Measurements from ENCODE around the gene KDM4B. TPM values are rescaled to one million over a fixed set of nuclear protein-coding genes. Genes with fewer than 3 reads are reported as not detected.

The KDM4B gene
- total and polyA plus RNA-seq, 12 donors = 12.4 to 35.8 (median 30.3) TPM

DNA sequence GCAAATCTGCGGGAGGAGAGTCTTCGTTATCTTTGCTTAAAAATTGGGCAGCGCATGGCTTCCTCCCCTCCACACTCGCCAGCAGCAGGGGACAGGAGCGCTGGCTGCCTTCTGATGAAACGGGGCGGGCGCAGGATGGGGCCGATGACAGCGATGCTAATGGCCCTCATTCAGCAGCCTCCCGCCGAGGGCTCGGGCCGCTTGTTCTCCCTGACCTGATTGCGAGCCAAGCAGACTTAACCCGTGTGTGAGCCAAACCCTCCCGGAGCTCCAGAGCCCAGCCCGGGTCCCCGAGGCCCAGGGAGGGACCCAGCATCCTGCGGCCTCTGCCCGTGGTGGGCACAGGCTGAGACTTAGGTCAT, 90.3 kb downstream of the KDM4B start:
- Histone ChIP-seq H3K4me1 (peaks cover 0 to 28% (median 18%) of the 10 kb centered on the region in 9 donors), H3K4me3 (no peak overlapping the region), H3K9me3 (peaks cover 0 to 15% (median 4%) of the 10 kb centered on the region in 11 donors), H3K27me3 (no peaks in the 10 kb centered on the region), H3K36me3 (peaks cover 0 to 67% (median 20%) of the 10 kb centered on the region in 9 donors), H3K27ac (no peak overlapping the region)
- intact Hi-C loops (cut with DNase I) = loop anchor here in 4 of 10 donors (10.0 kb wide), 3 partner anchors 76 to 96 kb away; no protein-coding TSS in a partner anchor
- ATAC-seq (peak in 3 of 8 donors; percentile 3 to 20 (median 12)), DNase-seq (no peak)
- TF ChIP-seq, protein P1, sequence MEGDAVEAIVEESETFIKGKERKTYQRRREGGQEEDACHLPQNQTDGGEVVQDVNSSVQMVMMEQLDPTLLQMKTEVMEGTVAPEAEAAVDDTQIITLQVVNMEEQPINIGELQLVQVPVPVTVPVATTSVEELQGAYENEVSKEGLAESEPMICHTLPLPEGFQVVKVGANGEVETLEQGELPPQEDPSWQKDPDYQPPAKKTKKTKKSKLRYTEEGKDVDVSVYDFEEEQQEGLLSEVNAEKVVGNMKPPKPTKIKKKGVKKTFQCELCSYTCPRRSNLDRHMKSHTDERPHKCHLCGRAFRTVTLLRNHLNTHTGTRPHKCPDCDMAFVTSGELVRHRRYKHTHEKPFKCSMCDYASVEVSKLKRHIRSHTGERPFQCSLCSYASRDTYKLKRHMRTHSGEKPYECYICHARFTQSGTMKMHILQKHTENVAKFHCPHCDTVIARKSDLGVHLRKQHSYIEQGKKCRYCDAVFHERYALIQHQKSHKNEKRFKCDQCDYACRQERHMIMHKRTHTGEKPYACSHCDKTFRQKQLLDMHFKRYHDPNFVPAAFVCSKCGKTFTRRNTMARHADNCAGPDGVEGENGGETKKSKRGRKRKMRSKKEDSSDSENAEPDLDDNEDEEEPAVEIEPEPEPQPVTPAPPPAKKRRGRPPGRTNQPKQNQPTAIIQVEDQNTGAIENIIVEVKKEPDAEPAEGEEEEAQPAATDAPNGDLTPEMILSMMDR (IDR thresholded peaks at IDR 0.05) = no peak
- WGBS, 2 donors = 56 to 59% methylated on average over 21 of the region's 21 CpGs

- TF ChIP-seq, protein P1 (IDR thresholded peaks at IDR 0.05) = no peak
- Histone ChIP-seq H3K4me3 (no peak overlapping the region), H3K27ac (no peak overlapping the region), H3K9me3 (peaks cover 0 to 15% (median 4%) of the 10 kb centered on the region in 11 donors), H3K36me3 (peaks cover 0 to 64% (median 20%) of the 10 kb centered on the region in 9 donors), H3K27me3 (no peaks in the 10 kb centered on the region), H3K4me1 (peaks cover 0 to 22% (median 12%) of the 10 kb centered on the region in 9 donors)
- 92 to 95% methylated on average over 12 of the region's 12 CpGs for WGBS, 2 donors
- intact Hi-C loops (cut with DNase I) = loop anchor here in 5 of 10 donors (5.0 to 10.0 kb wide), 4 partner anchors 48 to 95 kb away; no protein-coding TSS in a partner anchor
- no peak for DNase-seq
- ATAC-seq = no peak
Observed at GRCh38 chr19:5059793-5060192, 90.9 kb downstream of the KDM4B start.

- Histone ChIP-seq H3K27ac (no peak overlapping the region), H3K27me3 (no peaks in the 10 kb centered on the region), H3K4me1 (peaks cover 0 to 15% (median 5%) of the 10 kb centered on the region in 9 donors), H3K9me3 (peaks cover 0 to 15% (median 4%) of the 10 kb centered on the region in 11 donors), H3K4me3 (no peak overlapping the region), H3K36me3 (peaks cover 0 to 76% (median 20%) of the 10 kb centered on the region in 9 donors)
- WGBS, 2 donors = 89 to 97% methylated on average over 9 of the region's 9 CpGs
- ATAC-seq (no peak), DNase-seq (no peak)
- TF ChIP-seq, protein P1 (IDR thresholded peaks at IDR 0.05) = no peak
- intact Hi-C loops (cut with DNase I) = loop anchor here in 1 of 10 donors (5.0 kb wide), 1 partner anchor 45 kb away; no protein-coding TSS in a partner anchor
Observed at GRCh38 chr19:5062195-5062594, 93.3 kb downstream of the KDM4B start.

DNA sequence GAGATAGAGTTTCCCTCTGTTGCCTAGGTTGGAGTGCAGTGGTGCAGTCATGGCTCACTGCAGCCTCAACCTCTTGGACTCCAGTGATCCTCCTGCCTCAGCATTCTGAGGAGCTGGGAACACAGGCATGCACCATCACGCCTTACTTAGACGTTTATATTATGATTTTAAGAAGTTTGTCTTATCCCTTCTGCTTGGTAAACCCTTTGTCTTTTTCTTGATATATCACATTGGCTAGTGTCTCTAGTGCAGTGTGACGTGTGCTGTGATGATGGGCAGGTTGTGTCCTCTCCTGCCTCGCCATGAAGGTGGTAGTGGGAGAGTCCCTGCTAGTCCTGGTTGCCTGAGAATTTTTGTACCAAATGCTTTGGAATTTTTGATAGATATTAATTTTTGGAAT, 93.9 kb downstream of the KDM4B start:
- peaks cover 0 to 15% (median 4%) of the 10 kb centered on the region in 11 donors for H3K9me3 ChIP-seq
- H3K36me3 ChIP-seq = peaks cover 0 to 70% (median 20%) of the 10 kb centered on the region in 9 donors
- ATAC-seq (no peak), DNase-seq (no peak)
- TF ChIP-seq, protein P1 (IDR thresholded peaks at IDR 0.05) = no peak
- H3K4me3 ChIP-seq = no peak overlapping the region
- intact Hi-C loops (cut with DNase I) = loop anchor here in 1 of 10 donors (5.0 kb wide), 1 partner anchor 45 kb away; no protein-coding TSS in a partner anchor
- no peaks in the 10 kb centered on the region for H3K27me3 ChIP-seq
- WGBS, 2 donors = 98% methylated on average over 4 of the region's 4 CpGs
- peaks cover 0 to 15% (median 5%) of the 10 kb centered on the region in 9 donors for H3K4me1 ChIP-seq
- H3K27ac ChIP-seq = no peak overlapping the region

Measured in heart right ventricle (tissue), 16 donors.